SIG-M5 treated with dmso at 0.1 percent for 504 hours (cell line): ENCODE data around the gene THAP8.

Source experiments
- DNase-seq: peaks from one replicate; lab custom pipeline; 2025; ENCODE audit not compliant: unreplicated experiment; lab: John Stamatoyannopoulos, UW

THAP8 gene, protein sequence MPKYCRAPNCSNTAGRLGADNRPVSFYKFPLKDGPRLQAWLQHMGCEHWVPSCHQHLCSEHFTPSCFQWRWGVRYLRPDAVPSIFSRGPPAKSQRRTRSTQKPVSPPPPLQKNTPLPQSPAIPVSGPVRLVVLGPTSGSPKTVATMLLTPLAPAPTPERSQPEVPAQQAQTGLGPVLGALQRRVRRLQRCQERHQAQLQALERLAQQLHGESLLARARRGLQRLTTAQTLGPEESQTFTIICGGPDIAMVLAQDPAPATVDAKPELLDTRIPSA

DNA sequence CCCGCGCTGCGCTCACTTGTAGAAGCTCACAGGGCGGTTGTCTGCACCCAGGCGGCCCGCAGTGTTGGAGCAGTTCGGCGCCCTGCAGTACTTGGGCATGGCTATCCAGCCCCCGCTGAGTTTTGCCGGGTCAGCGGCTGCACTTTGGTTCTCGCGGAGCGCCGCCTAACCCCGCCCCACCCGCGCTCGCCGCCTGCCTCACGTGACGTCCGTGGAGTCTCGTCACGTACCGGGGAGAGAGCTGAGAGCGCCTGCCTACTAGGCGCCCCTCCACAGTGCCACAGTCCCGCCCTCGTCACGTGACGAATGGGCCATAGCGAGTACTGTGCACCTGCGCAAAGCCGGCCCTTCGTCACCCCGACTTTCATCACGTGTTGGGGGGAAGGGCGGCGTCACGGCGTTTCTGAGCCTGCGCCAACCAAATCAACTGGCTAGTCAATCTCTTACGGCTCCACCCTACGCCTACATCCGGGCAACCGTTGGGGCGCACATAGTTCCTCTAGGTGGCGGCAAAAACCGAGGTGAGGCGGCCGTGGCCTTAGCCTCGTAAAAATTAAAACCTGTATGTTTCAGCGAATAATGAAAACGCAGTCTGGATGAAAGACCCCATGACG lies at the start of gene THAP8:
THAP8 (minus strand) TSS at position 167 of the 614 bp plus-strand sequence; CDS start at position 99, 68 bp downstream.
- DNase-seq = peak; percentile 98

- DNase-seq = no peak
Observed at GRCh38 chr19:36103040-36103626, 49.0 kb upstream of the THAP8 start.

- no peak for DNase-seq
Observed at GRCh38 chr19:36101550-36102327, 47.7 kb upstream of the THAP8 start.

- DNase-seq = no peak
Observed at GRCh38 chr19:36100476-36100875, 46.4 kb upstream of the THAP8 start.

DNA sequence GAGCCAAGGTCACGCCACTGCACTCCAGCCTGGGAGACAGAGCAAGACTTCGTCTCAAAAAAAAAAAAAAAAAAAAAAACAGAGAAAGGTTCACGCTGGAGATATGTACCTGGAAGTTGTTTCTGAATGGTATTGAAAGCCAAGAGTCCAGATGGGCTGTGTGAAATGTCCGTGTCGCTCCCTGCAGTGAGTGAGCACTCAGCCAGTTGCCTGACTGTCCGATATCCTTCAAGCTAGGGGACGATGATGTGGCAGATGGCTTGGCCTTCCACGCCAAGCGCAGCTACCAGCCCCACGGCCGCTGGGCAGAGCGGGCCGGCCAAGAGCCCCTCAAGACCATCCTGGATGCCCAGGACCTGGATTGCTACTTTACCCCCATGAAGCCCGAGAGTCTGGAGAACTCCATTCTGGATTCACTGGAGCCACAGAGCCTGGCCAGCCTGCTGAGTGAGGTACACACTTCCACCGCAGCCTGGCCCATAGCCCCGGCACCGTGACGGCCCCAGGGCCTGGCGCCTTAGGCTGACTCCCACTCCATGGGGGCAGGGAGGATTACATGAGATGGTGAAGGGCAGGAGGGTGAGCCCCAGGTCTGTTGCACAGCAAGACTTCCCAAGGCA lies 45.2 kb upstream of the THAP8 start:
- DNase-seq = no peak

DNA sequence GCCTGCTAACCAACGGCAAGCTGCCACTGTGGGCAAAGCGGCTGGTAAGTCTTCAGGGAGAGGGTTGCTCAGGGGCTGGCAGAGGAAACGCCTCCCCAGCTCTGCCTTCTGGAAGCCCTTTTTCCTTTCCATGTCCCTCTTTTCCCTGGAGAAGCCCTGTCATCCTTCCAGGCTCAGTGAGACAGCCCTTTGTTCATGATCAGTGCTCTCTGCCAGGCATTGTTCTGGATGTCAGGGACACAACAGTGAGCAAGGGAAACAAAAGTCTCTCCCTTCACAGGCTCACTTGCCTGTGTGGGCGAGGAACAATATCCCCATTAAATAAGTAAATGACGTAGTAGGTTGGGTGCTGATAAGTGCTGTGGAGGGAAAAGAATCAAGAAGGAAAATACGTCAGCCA lies 43.0 kb upstream of the THAP8 start:
- no peak for DNase-seq

GRCh38 chr19:36093687-36094086 lies 39.6 kb upstream of the THAP8 start:
- no peak for DNase-seq

- DNase-seq = no peak
Observed at GRCh38 chr19:36093146-36093662, 39.1 kb upstream of the THAP8 start.

- no peak for DNase-seq
Observed at GRCh38 chr19:36092566-36092965, 38.5 kb upstream of the THAP8 start.

DNA sequence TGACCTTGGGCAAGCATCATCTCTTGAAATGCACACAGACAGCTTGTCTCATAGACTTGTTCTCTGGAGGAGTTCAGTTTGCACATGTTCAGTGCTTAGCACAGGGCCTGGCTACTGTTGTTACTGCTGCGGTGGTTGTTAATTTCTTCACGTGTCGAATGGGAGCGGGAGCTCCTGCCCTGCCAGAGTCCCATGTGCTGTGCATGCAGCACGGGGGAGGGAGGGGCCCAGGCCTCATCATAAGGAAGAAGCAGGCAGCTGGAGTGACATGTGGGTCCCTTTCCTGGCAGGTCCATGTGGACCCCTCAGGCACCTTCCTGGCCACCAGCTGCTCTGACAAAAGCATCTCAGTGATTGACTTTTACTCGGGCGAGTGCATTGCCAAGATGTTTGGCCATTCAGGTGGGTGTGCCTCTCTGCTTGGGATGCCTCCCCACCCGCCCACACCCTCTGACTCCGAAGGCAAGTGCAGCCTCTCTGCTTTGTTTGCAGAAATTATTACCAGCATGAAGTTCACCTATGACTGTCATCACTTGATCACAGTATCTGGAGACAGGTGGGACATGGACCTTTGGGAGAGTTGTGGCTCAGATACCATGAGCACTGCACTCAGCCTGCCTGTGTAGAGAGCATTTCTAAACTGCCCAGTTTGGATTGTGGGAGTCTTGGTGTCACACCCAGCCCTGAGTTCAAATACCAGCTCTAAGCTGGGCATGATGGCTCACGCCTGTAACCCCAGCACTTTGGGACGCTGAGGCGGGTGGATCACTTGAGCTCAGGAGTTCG lies 37.0 kb upstream of the THAP8 start:
- no peak for DNase-seq

DNA sequence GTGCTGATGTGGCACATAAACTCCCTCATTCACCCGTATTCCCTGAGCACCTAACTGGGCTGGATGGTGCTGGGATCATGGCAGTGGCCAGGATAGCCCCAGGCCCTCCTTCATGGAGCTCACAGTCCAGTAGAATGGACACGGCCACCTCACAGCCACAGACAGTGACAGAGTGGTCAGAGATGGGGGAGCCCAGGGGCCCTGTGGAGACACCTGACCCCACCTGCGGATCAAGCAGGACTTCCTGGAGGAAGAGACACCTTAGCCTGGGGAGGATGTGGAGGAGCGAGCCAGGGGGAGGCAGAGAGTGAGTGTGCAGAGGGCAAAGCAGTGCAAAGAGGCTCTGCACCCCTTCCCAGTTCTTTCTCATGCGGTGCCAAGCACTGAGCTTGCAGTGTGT lies 35.8 kb upstream of the THAP8 start:
- DNase-seq = no peak

GRCh38 chr19:36086326-36086725 lies 32.2 kb upstream of the THAP8 start:
- no peak for DNase-seq

GRCh38 chr19:36084231-36085009 lies 30.3 kb upstream of the THAP8 start:
- no peak for DNase-seq

GRCh38 chr19:36082916-36083315 lies 28.8 kb upstream of the THAP8 start:
- DNase-seq = no peak

DNA sequence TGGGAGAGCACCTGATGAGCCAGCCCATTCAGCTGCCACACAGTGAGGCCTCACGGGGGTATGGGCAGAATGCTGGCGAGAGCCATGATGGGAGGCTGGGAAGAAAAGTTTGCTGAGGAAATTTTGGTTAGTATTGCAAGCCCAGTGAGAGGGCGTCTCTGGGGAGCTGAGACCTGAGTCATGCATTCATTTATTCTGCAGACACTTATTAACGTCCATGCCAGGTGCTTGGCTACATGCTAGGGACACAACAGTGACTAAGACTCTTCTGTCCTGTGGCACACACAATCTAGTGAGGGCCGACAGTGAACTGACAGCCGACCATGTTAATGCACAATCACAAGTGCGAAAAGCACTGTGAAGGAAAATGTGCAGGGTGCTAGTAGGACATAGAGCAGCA lies 27.8 kb upstream of the THAP8 start:
- DNase-seq = no peak

GRCh38 chr19:36081385-36081784 lies 27.3 kb upstream of the THAP8 start:
- no peak for DNase-seq

GRCh38 chr19:36079389-36079945 lies 25.4 kb upstream of the THAP8 start:
- no peak for DNase-seq

DNA sequence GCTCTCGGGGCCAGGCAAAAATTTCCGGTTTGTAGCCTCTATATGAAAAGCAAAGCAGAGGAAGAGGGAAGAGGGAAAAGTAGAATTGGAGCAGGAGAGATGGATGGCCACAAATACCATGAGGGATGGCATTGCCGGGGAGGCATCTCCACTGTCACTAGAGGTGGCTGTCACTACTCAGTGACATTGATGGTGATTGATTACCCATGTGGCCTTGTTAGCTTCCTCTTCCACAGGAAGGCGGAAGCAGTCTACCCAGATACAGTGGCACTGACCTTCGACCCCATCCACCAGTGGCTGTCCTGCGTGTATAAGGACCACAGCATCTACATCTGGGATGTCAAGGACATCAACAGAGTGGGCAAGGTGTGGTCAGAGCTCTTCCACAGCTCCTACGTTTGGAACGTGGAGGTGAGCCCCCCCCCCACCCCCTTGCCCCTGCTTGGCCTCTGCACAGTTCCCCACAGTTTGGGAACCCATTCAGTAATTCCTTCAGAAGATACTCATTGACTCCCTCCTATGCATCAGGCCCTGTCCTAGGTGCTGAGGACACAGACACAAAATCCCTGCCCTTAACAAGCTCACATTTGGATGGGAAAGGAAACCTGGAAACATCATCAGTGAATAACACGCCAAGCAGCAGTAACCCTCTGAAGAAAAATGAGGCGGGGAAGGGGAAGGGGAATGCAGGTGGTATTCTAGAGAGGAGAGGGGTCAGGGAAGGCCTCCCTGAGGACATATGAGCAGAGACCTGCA lies 19.2 kb upstream of the THAP8 start:
- DNase-seq = no peak
